Measurements from ENCODE around the gene TMEM187. TPM values are rescaled to one million over a fixed set of nuclear protein-coding genes. Genes with fewer than 3 reads are reported as not detected.

TMEM187 gene
- total and polyA plus RNA-seq, 2 donors (not counting 1 experiment from before 2014, with no cell fraction given): 5.5 to 6.4 TPM

DNA sequence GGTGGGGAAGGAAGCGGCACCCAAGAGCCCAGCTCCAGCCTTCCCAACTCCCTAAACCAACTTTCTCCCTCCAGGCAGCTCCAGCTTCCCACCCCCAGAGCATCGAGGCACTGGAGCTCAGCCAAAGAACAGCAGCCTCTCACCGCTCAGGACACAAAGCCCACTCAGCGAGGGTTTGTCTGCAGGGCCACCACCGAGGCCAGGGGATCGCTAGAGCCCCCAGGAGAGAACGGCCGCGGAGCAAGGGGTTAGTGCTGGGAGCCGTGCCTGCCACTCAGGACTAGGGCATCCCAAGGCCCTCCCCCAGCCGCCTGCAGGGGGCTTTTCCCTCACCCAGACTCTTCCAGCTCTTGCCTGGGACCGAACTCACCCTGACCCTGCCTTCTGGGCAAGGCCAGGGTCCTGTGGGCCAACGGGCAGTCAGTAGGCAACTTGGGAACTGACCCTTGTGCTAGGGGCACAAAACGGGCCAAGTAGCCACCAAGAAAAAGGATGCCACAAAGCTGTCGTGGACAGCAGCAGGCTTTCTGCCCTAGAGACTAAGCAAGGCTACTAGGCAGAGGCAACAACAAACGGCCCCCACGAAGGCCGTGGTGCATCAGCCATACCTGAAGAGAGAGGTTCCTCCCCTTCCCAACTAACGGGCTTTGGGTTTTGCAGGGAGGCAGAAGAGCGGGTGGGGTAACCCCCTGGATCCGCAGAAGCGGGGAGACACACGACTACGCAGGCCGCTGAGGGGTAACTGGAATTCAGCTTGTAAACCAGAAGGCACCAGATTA is 3.2 kb upstream of the TMEM187 start:
- Histone ChIP-seq H3K4me1 (ENCODE audit: control insufficient read depth in 2 of 2, insufficient read depth in 2 of 2, low read length in 2 of 2) (peaks cover 55 to 65% of the 10 kb centered on the region in 2 donors), H3K9me3 (ENCODE audit: control extremely low read depth in 1 of 3, control insufficient read depth in 2 of 3, insufficient read depth in 1 of 3, low read length in 2 of 3) (no peaks in the 10 kb centered on the region), H3K4me3 (ENCODE audit: control extremely low read depth in 1 of 5, extremely low read depth in 1 of 5, insufficient read depth in 1 of 5, low read depth in 2 of 5, low read length in 4 of 5) (peak overlapping the region; percentile 16 to 99 (median 97)), H4K20me1 (ENCODE audit: control insufficient read depth, insufficient read depth, low read length, poor library complexity, severe bottlenecking) (peaks cover 50% of the 10 kb centered on the region), H3K9ac (ENCODE audit: low read length) (peak overlapping the region; percentile 100), H3K27ac (ENCODE audit: low read length in 2 of 2) (peak overlapping the region; percentile 46 to 49), H3K79me2 (ENCODE audit: control insufficient read depth, insufficient read depth, low read length) (peaks cover 70% of the 10 kb centered on the region), H3K4me2 (replicated peaks; ENCODE audit: low read depth, low read length, poor library complexity, severe bottlenecking) (peak overlapping the region; percentile 70), H3K27me3 (replicated peaks in 1 of 4; ENCODE audit: control extremely low read depth in 1 of 4, control insufficient read depth in 3 of 4, insufficient read depth in 4 of 4, low read length in 3 of 4) (no peaks in the 10 kb centered on the region), H2AFZ (ENCODE audit: insufficient read depth, low read depth, low read length, poor library complexity, severe bottlenecking) (no peak overlapping the region), H3K36me3 (replicated peaks in 1 of 2; ENCODE audit: control extremely low read depth in 1 of 2, control insufficient read depth in 1 of 2, extremely low read depth in 1 of 2, insufficient read depth in 2 of 2, low read length in 1 of 2) (peaks cover 0 to 4% of the 10 kb centered on the region in 2 experiments)
- no peak for TF ChIP-seq EZH2 (IDR thresholded peaks at IDR 0.05; ENCODE audit: borderline replicate concordance, insufficient read depth, low read depth, low read length, poor library complexity, severe bottlenecking)
- TF ChIP-seq, protein P1, sequence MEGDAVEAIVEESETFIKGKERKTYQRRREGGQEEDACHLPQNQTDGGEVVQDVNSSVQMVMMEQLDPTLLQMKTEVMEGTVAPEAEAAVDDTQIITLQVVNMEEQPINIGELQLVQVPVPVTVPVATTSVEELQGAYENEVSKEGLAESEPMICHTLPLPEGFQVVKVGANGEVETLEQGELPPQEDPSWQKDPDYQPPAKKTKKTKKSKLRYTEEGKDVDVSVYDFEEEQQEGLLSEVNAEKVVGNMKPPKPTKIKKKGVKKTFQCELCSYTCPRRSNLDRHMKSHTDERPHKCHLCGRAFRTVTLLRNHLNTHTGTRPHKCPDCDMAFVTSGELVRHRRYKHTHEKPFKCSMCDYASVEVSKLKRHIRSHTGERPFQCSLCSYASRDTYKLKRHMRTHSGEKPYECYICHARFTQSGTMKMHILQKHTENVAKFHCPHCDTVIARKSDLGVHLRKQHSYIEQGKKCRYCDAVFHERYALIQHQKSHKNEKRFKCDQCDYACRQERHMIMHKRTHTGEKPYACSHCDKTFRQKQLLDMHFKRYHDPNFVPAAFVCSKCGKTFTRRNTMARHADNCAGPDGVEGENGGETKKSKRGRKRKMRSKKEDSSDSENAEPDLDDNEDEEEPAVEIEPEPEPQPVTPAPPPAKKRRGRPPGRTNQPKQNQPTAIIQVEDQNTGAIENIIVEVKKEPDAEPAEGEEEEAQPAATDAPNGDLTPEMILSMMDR (IDR thresholded peaks at IDR 0.05): no peak
- 8% methylated on average over 18 of the region's 25 CpGs for WGBS (ENCODE audit: insufficient coverage)
- ChIA-PET POLR2A (interaction anchor here (1.1 to 1.6 kb wide), 4 partner anchors 12 to 402 kb away, joined by 3 to 7 read pairs (median 5); no protein-coding TSS in a partner anchor), CTCF (interaction anchor here (0.7 to 4.0 kb wide), 10 partner anchors 12 to 242 kb away, joined by 3 to 27 read pairs (median 4); partner anchors contain the start of genes ARHGAP4 and IRAK1)
- Mint-ChIP-seq H3K27me3 (no peaks in the 10 kb centered on the region), H3K4me1 (peaks cover 52% of the 10 kb centered on the region), H3K4me3 (peak overlapping the region; percentile 87), H3K9me3 (ENCODE audit: insufficient read depth) (no peaks in the 10 kb centered on the region), H3K27ac (peak overlapping the region; percentile 87)
- intact Hi-C loops (cut with micrococcal nuclease): loop anchor here (10.0 kb wide), 1 partner anchor 1025 kb away; no protein-coding TSS in a partner anchor
- DNase-seq (peak; percentile 34), ATAC-seq (ENCODE audit: low read depth) (no peak)
